Neural progenitor cell (in vitro differentiated cells): ENCODE data around the gene RBBP8NL.
"Not testable (repeated sequence)": the region's sequence is repeated elsewhere in the genome, so short reads cannot be mapped to it uniquely, and the experiment has no call there.

Source experiments
- EZH2 ChIP-seq: fragments of 200-600 bp; sonication (generic); IDR thresholded peaks from 2 replicates; pipeline ENCODE4 v1.6.1; 2017; ENCODE audit warnings: antibody characterized with exemption, mild to moderate bottlenecking, moderate library complexity
- EZH2phosphoT487 ChIP-seq: fragments of 200-600 bp; sonication (generic); IDR thresholded peaks from 2 replicates; pipeline ENCODE4 v1.6.1; 2017; ENCODE audit warnings: antibody characterized with exemption
- TF ChIP-seq, protein P1 (sequence below): fragments of 200-600 bp; sonication (generic); IDR thresholded peaks from 2 replicates; pipeline ENCODE4 v1.5.1; 2017; ENCODE audit warnings: antibody characterized with exemption, mild to moderate bottlenecking

DNA sequence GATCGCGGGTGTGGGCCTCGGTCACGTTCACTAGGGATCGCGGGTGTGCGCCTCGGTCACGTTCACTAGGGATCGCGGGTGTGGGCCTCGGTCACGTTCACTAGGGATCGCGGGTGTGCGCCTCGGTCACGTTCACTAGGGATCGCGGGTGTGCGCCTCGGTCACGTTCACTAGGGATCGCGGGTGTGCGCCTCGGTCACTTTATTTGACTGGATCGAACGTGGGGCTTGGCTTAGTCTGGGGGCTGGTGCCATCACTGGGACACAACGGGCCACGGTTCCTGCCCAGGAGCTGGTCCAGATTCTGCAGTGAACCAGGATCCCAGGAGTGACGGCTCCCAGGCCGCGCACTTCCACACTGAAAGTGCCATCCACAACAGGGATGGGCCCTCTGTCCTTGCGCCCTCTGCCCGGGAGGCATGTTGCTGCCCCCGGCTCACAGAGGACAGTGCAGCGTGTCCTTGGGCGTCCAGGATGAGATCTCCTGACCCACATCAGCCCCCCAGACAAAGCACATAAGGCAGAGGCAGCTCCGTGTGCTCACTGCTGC, 53.6 kb downstream of the RBBP8NL start:
- TF ChIP-seq, protein P1, sequence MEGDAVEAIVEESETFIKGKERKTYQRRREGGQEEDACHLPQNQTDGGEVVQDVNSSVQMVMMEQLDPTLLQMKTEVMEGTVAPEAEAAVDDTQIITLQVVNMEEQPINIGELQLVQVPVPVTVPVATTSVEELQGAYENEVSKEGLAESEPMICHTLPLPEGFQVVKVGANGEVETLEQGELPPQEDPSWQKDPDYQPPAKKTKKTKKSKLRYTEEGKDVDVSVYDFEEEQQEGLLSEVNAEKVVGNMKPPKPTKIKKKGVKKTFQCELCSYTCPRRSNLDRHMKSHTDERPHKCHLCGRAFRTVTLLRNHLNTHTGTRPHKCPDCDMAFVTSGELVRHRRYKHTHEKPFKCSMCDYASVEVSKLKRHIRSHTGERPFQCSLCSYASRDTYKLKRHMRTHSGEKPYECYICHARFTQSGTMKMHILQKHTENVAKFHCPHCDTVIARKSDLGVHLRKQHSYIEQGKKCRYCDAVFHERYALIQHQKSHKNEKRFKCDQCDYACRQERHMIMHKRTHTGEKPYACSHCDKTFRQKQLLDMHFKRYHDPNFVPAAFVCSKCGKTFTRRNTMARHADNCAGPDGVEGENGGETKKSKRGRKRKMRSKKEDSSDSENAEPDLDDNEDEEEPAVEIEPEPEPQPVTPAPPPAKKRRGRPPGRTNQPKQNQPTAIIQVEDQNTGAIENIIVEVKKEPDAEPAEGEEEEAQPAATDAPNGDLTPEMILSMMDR: not testable (repeated sequence)
- TF ChIP-seq EZH2phosphoT487, EZH2: not testable (repeated sequence)
